ENCODE data around the gene AKAP12.
A peak's percentile ranks its signal among the peaks of the same experiment; 100 is the strongest.

Gene AKAP12

GRCh38 chr6:151284012-151284411, 44.2 kb downstream of the AKAP12 start:
- DNase-seq (ENCODE audit: low read depth in 2 of 2): no peak

- no peak for DNase-seq (ENCODE audit: low read depth in 2 of 2)
These were observed 44.8 kb downstream of the AKAP12 start for GRCh38 chr6:151284548-151285017.

GRCh38 chr6:151285122-151285521, 45.4 kb downstream of the AKAP12 start:
- no peak for DNase-seq (ENCODE audit: low read depth in 2 of 2)

GRCh38 chr6:151286214-151286613, 46.4 kb downstream of the AKAP12 start:
- no peak for DNase-seq (ENCODE audit: low read depth in 2 of 2)

GRCh38 chr6:151288712-151289398, 49.1 kb downstream of the AKAP12 start:
- DNase-seq (ENCODE audit: low read depth in 2 of 2): peak in 1 of 2 donors; percentile 14

GRCh38 chr6:151289399-151290007, 49.7 kb downstream of the AKAP12 start:
- DNase-seq (ENCODE audit: low read depth in 2 of 2): no peak

GRCh38 chr6:151290877-151291721, 51.3 kb downstream of the AKAP12 start:
- no peak for DNase-seq (ENCODE audit: low read depth in 2 of 2)

DNA sequence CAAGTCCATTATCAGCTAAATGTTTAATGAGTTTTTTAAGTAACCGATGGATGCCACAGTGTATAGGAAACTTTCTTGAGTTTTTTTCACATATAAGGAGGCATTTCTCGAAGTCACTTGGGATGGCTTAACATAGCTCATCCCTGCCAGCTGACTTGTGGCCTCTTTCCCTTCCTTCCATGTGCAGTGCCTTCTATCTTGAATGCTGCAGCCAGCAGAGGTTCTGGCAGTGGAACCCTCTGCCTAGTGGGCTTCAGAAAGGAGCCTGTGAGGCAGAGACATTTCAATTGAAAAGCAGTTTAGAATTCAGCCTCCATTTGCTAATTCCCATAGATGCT, 51.9 kb downstream of the AKAP12 start:
- no peak for DNase-seq (ENCODE audit: low read depth in 2 of 2)

DNA sequence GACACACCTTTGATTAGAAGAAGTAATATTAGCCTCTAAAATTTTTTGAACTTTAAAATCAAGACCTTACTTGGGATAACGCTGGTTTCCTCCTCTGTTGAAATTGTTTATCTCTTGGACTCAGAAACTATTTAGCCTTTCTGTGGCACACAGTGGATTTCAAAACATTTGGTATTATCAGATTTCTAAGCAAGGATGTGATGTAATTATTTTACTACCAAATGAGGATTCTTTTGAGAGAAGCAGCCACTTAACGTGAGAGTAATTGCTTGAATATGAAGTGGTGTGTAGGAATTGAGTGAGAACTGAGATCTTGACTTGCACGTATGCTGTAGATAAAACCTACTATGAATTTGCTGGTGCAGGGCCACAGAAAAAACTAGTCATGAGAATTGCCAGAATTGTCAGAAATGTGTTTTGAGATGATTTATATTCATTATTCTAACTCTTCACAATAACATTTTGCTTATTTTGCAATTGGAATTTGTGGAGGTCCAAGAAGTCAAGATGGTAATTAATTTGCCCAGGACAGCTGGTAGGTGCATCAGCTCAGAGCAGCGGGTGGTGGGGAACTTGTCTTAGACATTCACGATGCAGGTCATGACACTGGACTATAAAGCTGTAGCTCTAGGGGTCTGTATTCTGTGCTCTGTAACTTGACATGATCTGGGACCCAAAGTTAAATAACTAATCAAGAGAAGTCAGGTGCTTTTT, 53.4 kb downstream of the AKAP12 start:
- DNase-seq (ENCODE audit: low read depth in 2 of 2): no peak

DNA sequence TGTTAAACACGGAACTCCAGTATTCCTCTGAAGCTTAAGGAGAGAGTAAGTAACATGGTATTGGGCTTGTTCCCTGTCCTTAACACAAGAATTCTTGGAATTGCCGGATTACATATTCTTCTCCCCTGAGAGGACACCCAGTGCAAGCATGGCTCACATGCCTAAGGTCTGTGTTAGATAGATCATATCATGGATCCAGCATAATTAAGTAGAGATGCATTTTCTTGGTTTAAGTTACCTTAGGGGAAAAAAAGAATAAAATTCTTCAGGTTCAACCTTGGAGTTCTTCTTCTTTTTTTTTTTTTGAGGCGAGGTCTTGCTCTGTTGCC, 53.9 kb downstream of the AKAP12 start:
- no peak for DNase-seq (ENCODE audit: low read depth in 2 of 2)

GRCh38 chr6:151294561-151295101, 54.9 kb downstream of the AKAP12 start:
- no peak for DNase-seq (ENCODE audit: low read depth in 2 of 2)

GRCh38 chr6:151297886-151298285, 58.1 kb downstream of the AKAP12 start:
- no peak for DNase-seq (ENCODE audit: low read depth in 2 of 2)

DNA sequence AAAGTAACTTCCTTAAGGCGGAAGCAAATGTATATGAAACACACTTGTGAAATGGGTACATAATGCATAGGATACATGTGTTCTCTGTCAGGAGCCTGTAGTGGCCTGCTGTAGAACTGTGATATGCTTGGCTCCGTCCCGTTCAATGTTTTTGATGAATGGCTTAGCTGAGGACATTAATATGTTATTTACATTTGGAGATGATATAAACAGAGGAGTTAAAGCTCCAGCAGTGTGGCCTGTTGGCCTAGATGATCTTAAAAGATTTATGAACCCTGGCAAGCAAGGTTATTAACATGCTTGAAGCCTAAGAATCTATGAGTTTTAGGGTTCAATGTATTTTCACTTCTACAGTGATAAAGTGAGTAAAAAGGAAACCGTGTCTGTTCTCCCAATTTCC, 59.2 kb downstream of the AKAP12 start:
- no peak for DNase-seq (ENCODE audit: low read depth in 2 of 2)

DNA sequence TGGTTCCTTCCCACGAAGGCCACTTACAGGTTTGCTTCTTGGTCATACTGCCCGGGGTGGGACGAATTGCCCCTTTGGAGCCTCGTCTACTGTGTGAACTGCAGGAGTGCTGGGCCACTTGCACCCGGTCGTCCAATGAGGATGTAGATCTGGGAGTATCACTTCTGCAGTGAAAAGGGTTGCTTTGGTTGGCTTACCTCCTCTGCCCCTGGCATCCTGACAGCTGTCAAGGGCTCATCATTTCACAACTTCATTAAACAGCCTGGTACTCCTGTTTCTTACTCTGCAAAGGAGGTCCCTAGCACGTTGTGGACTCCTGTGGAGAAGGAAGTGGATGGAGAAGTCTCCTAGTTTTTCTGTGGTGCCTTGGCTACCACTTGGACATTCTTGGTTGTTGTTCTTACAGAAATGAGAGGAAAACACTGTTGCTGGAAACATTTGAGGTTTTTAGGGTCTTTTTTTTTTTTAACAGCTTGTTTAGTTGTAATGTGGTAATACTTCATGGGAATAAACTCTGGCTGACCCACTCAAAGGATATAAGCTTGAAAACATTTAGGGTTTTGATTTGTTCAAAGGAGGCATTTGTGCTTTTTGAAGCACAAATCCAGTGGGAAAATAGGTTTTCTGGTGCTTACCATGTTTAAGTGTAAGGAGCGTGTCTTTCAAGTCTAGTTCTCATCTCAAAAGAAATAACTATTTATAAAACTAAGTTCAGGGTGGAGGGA, 60.7 kb downstream of the AKAP12 start:
- DNase-seq (ENCODE audit: low read depth in 2 of 2): no peak

- DNase-seq (ENCODE audit: low read depth in 2 of 2): no peak
These were observed 61.8 kb downstream of the AKAP12 start for GRCh38 chr6:151301547-151301946.

DNA sequence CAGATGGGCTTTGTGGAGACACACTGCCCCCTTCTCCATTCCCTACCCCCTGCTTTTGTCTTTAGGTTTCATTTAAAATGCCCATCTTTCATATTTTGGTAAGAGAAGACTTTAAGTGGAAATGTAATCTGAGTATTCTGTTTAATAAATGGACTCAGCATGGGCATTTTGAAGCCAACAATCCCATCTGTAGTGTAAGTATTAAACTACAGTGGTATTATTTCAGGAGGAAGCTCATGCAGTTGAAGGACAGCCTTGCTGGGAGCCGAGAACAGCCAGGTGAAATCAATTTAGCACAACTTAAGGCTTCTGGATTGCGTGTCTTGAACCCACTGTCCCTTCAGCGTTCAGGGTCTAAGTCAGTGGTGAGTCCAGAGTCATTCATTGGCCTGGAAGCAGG, 63.5 kb downstream of the AKAP12 start:
- DNase-seq (ENCODE audit: low read depth in 2 of 2): no peak

- no peak for DNase-seq (ENCODE audit: low read depth in 2 of 2)
These were observed 66.6 kb downstream of the AKAP12 start for GRCh38 chr6:151306269-151306783.

DNA sequence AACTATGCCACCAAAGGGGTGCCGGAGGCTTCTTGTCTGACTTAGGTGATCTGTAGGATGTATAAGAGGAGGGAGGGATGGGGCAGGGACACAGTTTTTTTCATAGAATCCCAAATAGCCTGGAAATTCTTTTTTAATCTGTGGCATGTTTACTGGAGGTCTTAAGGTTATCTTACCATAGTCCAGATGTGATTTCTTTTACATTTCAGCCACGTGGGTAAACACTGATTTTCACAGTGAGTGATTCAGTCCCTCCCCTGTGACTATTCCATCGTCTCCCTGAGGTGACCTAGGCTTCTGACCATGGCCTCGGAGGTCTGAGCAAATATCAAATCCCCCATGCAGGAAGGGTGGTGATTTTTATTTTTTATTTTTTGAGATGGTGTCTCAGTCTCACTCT, 67.7 kb downstream of the AKAP12 start:
- DNase-seq (ENCODE audit: low read depth in 2 of 2): no peak

DNA sequence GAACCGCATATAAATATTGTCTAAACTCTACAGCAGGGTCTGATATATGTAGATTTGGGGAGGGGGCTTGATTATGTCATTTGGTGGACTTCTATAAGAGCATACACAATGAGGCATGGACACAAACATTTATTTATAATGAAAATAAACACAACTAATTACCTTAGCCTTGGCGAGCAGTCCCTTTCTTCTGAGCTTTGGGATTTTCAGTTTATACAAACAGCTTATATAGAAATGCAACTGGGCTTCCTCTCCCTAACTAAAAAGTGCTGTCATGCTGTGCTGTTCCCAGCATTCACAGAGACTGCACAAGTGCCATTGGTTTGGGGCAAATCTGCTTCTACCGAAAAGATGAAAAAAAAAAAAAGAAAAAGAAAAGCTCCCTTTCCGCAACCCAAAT, 69.9 kb downstream of the AKAP12 start:
- DNase-seq (ENCODE audit: low read depth in 2 of 2): no peak

- no peak for DNase-seq (ENCODE audit: low read depth in 2 of 2)
These were observed 70.5 kb downstream of the AKAP12 start for GRCh38 chr6:151310279-151310678.
